GM19351 (cell line): Measurements from ENCODE around the gene PPDPF.
"Not testable (repeated sequence)": the region's sequence is repeated elsewhere in the genome, so short reads cannot be mapped to it uniquely, and the experiment has no call there.

ENCODE experiments used
- ATAC-seq: cut with Tn5 transposase; IDR thresholded peaks from one replicate; pipeline ENCODE4 v1.9.1; 2021; ENCODE audit warnings: mild to moderate bottlenecking, moderate library complexity; ENCODE audit not compliant: unreplicated experiment

Gene PPDPF

DNA sequence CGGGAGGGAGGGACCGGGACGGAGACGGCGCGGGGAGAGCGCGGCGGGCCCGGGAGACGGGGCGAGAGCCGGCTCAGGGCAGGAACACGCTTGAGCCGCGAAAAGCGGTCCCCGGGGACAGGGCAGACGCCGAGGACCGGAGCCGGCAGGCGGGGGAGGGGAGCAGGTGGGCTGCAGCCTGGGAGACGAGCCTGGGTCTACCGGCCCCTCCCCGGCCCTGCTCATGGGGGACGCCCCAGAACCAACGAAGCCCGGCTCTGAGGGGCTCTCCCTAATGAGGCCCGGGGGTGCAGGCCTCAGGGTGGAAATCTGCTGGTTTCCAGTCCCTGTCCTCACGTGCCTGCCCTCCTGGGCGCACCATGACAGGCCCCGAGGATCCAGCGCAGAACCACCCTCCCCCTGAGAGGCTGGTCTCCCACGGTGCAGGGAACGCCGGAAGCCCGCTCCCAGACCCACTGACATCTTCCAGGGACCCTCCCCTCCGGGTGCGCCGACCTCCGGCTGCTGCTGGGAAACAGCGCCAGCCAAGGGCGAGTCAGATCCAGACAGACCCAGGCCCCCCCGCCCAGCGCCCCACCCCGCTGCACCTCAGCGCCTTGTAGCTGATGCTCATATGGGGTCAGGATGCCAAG lies 21.1 kb upstream of the PPDPF start:
- ATAC-seq = no peak

DNA sequence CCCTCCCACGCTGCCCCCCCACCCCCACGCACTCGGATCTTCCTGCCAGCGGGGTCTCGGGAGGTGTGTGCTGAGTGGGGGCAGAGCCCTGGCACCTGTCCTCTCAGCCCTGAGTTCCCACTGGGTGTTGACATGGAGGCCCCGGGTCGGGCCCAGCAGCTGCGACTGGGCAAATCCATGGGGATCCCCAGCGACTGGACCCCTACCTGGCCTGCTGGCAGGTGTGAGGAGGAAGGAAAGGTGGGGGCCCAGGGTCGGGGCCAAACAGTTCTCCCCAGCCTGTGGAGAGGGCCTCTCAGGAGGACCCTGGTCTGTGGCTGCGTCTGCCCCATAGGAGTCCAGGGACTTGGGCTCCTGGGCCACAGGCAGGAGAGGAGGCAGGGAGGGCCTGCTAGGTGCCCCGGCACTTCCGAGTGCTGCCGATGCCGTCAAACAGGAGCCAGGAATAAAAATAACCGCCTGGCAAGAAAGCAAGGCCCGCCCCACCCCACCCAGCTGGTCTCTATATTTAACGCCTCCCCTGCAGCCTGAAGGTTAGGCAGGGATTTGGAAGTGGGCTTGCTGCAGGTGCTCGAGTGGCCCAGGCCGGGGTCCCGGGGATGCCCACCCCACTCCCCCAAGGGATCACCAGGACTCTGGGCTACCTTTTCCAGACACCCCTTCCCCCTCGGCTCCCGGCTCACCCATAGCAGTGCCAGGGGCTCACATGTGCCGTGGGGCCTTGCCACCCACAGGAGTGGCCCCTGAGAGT lies 20.2 kb upstream of the PPDPF start:
- ATAC-seq = no peak

DNA sequence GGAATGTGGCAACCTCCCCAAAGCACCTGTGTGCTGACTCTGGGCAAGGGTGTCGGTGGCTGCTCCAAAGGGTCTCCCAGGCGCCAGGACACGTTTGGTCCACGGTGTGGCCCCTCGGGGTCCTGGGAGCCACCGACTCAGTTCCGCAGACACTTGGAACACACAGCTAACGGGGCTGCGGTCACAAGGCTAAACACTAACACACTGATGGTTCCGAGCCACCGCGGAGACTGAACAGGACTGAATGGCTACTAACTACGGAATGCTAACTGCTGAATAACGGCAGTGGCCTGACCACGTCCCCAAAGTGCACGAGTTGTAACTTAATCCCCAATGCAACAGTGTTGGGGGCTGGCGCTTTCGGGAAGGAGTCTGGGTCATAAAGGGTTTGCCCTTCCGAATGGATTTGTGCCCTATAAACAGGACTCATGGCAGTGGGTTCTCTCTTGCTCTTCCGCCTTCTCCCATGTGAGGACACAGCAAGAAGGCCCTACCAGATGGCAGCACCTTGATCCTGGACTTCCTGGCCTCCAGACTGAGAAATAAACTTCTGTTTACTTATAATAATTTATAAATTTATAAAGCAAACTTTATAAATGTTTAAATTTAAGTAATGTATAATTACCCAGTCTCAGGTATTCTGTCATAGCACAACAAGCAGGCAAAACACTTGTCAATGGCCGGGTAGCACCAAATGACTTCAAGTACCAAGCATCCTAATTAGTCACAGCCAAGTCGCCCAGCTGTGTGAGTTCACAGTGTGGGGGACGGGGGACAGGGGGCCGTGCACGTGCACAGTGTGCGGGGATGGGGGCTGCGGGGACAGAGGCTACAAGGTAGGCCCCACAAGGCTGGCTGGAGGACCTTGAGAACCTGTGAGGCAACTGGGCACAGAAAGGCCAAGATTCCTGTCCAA lies 19.4 kb upstream of the PPDPF start:
- ATAC-seq = no peak

DNA sequence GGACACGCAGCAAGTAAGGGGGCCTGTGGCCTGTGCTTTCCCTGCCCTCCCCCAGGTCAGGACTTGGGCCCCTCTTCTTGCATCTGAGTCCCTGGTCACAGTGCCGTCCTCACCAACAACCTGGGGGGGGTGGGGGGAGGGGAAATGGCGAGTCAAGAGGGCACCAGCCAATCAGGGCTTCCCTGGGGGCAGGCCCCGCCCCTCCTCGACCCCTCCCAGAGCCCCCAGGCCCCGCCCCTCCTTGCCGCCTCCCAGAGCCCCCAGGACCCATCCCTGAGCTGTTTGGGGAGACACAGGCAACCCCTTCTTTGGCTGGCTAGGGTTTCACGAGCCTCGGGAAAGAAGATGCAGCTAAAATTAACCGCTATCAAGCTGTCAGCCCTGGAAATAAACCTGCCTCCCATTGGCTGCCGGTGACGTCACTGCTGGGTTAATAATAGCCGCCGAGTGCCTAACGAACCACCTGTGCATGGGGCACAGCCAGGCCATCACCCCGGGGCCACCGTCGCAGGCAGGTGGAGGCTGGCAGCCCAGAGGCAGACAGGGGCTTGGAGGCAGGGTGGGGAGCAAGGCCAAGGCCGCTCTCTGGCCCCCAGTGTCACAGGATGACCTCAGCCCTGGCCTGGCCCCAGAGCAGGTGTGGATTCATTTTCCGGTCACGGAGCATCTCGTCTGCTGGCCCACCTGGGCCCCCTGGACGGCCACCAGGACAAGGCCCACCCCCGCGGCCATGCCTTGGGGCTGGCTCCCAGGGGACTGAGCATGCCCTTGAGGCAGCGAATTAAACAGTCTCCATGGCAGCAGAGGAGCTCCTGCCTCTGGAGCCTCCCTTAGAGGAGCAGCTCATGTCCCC lies 18.5 kb upstream of the PPDPF start:
- no peak for ATAC-seq

DNA sequence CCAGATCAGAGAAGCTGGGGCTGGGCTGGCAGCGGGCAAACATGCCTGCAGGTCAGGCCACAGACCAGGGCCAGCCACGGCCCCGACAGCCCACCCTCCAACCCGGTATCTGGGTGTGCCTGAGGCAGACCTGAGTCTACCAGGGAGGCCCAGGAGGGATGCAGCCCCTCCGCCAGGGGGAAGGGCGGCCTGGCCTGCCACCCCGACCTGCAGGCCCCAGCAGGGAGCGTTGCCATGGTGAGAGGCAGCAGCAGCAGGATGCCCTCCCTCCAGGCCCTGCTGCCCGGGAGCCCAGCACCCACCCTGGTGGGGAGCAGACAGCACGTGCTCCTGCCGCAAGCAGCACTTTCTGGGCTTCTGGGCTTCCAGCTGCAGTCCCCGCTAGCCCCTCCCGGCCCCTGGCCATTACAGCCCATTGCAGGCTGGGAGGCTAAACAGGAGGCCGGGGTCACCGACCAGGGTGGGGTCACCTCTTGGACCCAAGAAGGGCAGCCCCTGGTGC lies 17.8 kb upstream of the PPDPF start:
- no peak for ATAC-seq

DNA sequence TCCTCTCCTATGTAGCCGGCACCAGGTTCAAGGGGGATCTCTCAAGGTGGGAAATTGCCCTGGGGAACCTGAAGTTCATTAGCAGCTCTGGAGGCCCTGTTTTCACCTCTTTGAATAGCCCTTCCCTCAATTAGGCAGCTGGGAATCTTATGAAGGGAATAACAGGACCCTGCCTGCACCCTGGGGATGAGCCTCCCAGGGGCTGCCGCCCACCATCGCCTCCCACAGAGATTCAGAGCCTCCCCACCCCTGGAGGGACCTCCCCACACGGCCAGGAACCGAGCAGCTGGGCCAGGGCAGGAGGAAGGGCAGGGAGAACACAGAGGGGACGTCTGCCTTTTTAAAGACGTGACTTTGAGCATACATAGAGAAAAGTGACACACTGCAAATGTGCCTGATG lies 17.0 kb upstream of the PPDPF start:
- ATAC-seq = no peak

DNA sequence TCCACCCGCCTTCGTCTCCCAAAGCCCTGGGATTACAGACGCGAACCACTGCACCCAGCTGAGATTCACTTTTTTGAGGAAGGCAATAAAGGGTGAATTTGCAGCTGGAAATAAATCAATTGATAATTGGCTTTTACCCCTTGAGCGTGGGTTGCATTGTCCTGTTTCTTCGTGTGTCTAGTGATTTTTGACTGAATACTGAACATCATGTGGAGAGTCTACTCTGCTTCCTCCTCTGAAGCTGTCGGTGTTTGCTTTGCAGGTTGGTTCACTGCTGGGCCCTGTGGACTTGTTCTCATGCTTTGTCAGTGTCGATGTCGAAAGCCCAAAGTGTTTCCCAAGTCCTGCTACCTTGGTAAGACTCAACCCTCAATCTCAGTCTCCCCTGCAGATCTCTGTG lies 15.9 kb upstream of the PPDPF start:
- ATAC-seq = no peak

DNA sequence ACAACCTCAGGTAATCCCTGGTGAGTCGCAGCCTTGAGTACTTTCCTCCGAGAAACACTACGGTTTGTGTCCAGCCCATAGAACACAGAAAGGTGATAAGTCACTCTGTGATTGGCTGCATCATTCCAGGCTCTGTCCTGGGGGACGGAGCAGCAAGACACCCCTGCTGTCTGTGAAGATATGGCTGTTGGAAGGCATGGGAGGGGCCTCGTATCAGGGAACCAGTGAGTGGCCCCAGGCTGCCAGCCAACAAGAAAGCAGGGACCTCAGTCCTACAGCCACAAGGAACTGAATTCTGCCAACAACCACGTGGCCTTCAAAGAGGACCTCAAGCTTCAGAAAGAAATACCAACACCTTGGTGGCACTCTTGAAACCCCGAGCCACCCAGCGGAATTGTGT lies 15.3 kb upstream of the PPDPF start:
- ATAC-seq = no peak

DNA sequence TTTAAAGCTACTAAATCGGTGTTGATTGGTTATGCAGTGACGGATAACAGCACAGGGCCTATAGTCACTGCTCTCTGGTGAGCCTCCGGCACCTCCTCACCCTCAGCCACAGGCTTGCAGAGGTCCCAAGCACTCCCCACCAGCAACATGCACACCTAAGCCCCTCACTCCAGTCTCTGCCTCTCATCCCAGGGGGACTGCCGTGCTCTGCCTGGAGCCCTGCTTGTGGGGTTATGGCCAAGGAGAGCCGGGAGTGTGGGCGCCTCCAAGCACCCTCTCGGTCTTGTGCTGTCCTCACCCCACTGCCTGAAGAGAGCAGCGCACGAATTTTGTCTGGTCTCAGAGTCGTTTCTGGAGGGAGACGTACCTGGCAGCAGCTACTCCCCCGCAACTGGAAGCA lies 14.8 kb upstream of the PPDPF start:
- ATAC-seq = no peak

DNA sequence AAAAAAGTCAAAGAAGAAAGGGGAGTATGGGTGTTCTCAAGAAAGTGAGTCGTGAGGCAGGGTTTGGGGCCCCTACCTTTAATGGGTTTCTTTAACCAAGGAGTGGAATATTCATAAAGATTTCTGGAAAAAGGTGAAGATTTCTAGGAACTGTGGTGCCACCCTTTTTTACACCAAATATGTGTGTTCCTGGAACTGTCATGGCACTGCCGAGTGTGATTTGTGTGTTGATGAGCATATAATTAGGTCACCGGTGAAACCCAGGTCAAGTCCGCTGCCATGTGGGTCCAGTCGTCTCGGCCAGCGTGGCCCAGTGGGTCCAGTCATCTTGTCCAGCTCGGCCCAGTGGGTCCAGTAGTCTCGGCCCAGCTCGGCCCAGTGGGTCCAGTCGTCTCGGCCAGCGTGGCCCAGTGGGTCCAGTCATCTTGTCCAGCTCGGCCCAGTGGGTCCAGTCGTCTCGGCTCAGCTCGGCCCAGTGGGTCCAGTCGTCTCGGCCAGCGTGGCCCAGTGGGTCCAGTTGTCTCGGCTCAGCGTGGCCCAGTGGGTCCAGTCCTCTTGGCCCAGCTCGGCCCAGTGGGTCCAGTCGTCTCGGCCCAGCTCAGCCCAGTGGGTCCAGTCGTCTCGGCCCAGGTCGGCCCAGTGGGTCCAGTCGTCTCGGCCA lies 13.4 kb upstream of the PPDPF start:
- no peak for ATAC-seq

DNA sequence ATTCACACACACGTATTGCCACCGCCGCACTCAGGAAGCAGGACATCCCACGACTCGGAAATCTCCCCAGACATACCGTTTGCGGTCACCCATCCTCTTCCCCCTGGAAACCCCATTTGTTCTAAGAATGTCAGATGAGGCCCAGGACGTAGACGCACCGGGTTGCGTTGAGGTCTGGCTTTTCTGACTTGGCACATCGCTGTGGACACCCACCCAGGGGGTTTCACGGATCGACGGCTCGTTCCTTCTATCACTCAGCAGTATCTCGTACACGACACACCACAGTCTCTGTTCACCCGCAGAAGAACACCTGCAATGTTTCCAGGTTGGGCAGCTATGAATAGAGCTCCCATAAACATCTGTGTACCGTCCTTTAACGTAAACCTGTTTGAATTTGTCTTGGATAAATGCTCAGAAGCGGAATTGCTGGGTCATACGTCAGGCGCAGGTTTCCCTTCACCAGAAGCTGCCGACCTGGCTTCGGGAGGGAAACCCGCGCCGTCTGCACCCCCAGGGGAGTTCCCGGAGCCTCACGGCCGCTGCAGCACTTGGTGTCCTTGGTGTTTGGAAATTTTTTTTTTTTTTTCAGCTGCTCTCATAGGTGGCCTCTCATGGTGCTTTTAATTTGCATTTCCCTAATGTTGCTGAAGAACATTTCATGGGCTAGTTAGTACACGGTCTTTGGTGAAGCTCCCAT lies 12.3 kb upstream of the PPDPF start:
- ATAC-seq = no peak

DNA sequence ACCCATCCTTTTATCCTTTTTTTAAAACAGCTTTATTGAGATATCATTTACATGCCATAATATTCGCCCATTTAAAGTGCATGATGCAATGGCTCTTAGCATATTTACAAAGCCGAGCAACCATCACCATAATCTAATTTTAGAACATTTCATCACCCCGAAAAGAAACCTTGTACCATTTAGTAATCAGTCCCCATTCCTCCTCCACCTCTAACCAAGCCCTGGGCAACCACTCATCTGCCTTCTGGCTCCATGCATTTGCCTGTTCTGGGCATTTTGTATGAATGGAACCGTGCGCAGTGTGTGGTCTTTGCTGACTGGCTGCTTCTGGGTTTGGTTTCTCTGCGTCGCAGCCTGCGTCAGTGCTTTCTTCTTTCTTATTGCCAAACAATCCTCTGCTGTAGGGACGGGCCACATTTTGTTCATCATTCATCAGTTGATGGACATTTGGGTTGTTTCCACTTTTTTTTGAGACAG lies 11.4 kb upstream of the PPDPF start:
- ATAC-seq = no peak

DNA sequence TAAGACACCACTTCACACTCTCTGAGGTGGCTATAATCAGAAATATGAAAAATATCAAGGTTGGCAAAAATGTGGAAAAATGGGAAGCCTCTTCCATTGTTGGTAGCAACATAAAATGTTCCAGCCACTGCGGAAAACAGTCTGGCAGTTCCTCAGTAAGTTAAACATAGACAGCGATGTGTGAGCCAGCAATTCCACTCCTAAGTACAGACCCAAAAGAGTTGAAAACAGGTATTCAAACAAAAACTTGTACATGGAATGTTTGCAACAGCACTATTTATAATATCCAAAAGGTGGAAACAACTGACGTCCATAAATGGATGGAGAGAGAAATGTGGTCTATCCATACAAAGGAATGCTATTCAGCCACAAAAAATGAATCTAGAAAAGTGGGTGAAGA lies 7.4 kb upstream of the PPDPF start:
- ATAC-seq = no peak

DNA sequence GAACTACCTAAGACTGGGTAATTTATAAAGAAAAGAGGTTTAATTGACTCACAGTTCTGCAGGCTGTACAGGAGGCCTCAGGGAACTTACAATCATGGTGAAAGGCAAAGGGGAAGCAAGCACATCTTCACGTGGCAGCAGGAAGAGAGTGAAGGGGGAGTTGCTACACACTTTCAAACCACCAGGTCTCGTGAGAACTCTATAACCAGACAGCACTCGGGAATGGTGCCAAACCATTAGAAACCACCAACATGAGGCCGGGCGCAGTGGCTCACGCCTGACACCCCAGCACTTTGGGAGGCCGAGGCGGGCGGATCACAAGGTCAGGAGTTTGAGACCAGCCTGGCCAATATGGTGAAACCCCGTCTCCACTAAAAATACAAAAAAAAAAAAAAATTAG lies 6.0 kb upstream of the PPDPF start:
- ATAC-seq = not testable (repeated sequence)

DNA sequence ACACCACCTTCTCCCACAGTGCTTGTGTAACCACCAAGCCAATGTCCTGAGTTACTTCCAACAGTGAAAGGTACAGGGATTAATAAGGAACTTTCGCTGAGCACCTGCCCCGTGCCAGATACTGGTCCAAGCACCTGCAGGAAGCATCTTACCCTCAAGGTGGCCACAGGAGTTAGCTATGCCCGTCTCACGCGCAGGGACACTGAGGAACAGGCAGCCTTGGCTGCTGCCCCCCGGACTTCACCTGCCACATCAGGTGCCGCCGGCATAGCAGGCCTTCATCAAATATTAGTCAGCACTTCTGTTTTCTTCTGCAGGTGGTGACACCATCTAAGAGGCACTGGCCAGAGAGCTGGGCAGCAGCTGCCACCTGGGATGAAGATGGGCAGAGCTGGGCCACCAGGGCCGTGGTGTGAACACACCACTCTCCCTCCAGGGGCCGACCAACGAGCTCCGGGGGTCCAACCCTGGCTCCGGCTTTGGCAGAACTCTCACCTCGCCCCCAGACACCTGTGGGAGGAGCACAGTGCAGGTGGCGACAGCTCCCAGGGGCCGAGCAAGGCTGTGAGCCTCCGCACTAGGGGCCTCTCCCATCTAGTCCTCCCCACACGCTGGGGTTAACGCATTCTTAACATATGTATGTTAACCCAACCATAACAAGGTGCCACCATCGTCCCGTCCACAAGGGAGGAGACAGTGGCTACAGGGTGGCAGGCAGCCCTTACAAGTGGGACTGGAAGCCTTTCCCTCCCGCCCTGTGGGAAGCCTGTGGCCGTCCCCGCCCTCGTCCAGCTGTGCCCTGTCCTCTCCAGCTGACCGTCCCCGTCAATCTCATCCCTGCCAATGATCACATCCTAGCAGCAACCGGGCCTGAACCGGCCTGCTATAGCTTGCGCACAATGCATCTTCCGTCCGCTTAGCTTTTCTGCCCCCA lies 2.9 kb upstream of the PPDPF start:
- no peak for ATAC-seq

DNA sequence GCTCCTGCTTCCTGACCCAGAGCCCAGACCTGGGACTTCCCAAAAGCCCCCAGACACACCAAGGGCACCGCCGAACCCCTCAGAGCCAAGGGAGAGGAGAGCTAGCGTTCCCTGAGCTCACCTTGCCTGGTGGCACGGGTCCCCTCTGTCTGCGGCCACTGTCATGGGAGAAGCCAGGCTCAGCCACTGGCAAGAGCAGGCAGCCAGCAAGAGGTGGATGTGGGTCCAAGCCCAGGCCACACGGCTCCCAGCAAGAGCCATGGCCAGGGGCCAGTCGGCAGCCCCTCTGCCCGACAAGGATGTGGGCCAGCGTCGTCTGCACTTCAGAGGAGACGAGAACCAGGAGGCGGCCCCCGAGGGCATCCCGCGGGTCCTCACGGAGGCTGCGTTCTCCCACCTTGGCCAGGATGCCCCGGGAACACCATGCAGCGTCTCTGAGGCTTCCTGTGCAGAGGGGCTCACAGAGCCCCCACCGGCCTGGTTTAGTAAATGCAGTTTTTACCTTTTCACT lies 2.2 kb upstream of the PPDPF start:
- no peak for ATAC-seq

DNA sequence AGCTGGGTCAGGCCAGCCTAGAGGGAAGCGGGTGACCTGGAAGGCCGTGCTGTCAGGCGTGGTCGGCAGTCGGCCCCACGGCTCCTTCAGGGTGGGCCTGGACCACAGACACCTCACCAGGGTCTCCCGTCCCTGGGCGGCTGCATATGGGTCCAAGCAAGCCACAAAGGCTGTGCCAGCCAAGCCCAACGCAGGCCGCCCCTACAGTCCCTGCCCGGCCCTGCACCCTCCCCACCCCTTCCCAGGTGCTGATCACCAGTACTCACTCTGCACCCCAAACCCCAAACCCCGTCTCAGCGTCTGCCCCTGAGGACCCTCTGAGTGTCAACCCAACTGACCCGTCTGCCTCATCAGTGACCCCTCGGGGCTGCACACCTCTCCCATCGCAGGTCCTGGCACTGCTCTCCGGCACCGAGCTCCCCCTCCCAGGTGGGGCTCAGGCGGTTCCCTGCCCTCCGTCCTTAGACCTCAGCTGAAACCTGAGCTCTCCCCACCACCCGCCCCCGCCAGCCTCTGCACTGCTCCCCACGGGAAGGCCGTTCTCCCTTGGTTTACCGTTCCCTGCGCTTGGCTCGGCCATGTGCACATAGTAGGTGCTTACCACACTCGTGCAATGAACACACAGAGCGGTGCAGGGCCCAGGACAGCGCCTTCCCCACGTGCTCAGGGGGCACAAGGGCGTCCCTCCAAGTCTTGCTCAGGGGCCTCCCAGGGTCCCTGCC lies 1.5 kb upstream of the PPDPF start:
- no peak for ATAC-seq
